Thoracic aorta (tissue), 2 donors: ENCODE measurements around the gene GOLIM4. TPM values are rescaled to one million over a fixed set of nuclear protein-coding genes. Genes with fewer than 3 reads are reported as not detected.

Experiments
- ATAC-seq: fragments of 150-250 bp; one replicate; pipeline ENCODE4 v1.8.0; 2017; ENCODE audit warnings: low read depth; ENCODE audit not compliant: insufficient number of reproducible peaks, low FRiP score
- DNase-seq: peaks from one replicate; pipeline ENCODE4 v3.0.0-alpha.2; 2020; ENCODE audit warnings: low spot score
- H3K27ac ChIP-seq, 2 donors: fragments of 200-600 bp; sonication (generic); 1 replicate in 1 of 2; 2 replicates in 1 of 2; pipeline ENCODE4 v1.5.1; 2016; ENCODE audit warnings: mild to moderate bottlenecking in 2 of 2, moderate library complexity in 2 of 2
- H3K27me3 ChIP-seq: fragments of 200-600 bp; sonication (generic); replicated peaks from 2 replicates; pipeline ENCODE4 v1.6.0; 2016; ENCODE audit warnings: mild to moderate bottlenecking; ENCODE audit not compliant: insufficient read depth
- H3K36me3 ChIP-seq: fragments of 200-600 bp; sonication (generic); one replicate; pipeline ENCODE4 v1.5.1; 2016
- H3K4me1 ChIP-seq, 2 donors: fragments of 200-600 bp; sonication (generic); 1 replicate in 1 of 2; 2 replicates in 1 of 2; pipeline versions ENCODE4 v1.5.1 to v1.6.0; 2016; ENCODE audit warnings: low read depth in 2 of 2, mild to moderate bottlenecking in 1 of 2; ENCODE audit not compliant: control insufficient read depth in 1 of 2
- H3K4me3 ChIP-seq: fragments of 200-600 bp; sonication (generic); 2 replicates; pipeline ENCODE4 v1.5.1; 2016; ENCODE audit warnings: mild to moderate bottlenecking
- H3K9me3 ChIP-seq: fragments of 200-600 bp; sonication (generic); 2 replicates; pipeline ENCODE4 v1.5.1; 2016
- total RNA-seq, 2 donors: library from RNA; depleted of rRNA; stranded (reverse); fragments of >200 nt; gene quantifications; one replicate each; pipeline versions ENCODE4 v1.1.0 to v1.2.3, GENCODE V29; 2016
- TF ChIP-seq, protein P1 (sequence below): fragments of 200-600 bp; sonication (generic); IDR thresholded peaks from one replicate; pipeline ENCODE4 v1.5.1; 2019; ENCODE audit warnings: antibody characterized with exemption

The GOLIM4 gene
- total RNA-seq, 2 donors from 2014 or later: 43.1 to 49.5 TPM

DNA sequence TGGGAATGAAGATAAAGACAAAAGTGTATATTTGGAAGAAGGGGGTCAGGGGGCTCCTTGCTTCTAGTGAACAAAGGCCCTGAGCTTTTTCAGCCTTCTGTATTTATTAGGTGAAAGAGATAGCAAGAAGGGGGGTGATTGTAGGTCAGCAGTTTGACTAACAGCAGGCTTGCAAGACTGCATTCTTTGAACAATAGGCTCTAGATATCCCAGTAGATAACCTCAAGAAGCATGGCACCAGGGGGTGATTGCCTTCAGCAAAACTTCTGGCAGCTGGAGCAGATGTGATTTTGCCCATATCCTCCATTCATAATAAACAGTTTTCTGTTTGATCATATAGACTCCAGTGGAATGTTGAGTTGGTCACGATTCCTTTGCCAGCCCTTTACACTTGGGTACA is 31.7 kb upstream of the GOLIM4 start:
- Histone ChIP-seq H3K27me3 (no peaks in the 10 kb centered on the region), H3K36me3 (no peaks in the 10 kb centered on the region), H3K4me1 (peaks cover 7 to 9% of the 10 kb centered on the region in 2 donors), H3K4me3 (no peak overlapping the region), H3K27ac (no peak overlapping the region), H3K9me3 (no peaks in the 10 kb centered on the region)
- ATAC-seq: no peak
- DNase-seq: no peak
- TF ChIP-seq, protein P1, sequence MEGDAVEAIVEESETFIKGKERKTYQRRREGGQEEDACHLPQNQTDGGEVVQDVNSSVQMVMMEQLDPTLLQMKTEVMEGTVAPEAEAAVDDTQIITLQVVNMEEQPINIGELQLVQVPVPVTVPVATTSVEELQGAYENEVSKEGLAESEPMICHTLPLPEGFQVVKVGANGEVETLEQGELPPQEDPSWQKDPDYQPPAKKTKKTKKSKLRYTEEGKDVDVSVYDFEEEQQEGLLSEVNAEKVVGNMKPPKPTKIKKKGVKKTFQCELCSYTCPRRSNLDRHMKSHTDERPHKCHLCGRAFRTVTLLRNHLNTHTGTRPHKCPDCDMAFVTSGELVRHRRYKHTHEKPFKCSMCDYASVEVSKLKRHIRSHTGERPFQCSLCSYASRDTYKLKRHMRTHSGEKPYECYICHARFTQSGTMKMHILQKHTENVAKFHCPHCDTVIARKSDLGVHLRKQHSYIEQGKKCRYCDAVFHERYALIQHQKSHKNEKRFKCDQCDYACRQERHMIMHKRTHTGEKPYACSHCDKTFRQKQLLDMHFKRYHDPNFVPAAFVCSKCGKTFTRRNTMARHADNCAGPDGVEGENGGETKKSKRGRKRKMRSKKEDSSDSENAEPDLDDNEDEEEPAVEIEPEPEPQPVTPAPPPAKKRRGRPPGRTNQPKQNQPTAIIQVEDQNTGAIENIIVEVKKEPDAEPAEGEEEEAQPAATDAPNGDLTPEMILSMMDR: no peak

DNA sequence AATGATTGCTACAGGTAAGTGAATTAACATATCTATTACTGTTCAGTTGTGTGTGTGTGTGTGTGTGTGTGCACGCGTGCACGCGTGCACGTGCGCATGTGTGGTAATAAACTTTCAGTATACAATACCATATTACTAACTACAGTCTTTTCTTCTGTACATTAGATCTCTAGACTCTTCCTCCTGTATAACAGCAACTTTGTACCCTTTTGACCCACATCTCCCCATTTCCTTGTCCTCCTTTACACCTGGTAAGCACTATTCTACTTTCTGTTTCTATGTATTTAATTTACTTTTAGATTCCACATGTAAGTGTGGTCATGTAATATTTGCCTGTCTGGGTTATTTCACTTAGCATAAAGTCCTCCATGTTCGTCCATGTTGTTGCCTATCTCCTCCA is 29.1 kb upstream of the GOLIM4 start:
- Histone ChIP-seq H3K27me3 (no peaks in the 10 kb centered on the region), H3K4me3 (no peak overlapping the region), H3K9me3 (no peaks in the 10 kb centered on the region), H3K27ac (no peak overlapping the region), H3K36me3 (no peaks in the 10 kb centered on the region), H3K4me1 (peaks cover 11 to 14% of the 10 kb centered on the region in 2 donors)
- DNase-seq: no peak
- ATAC-seq: no peak
- TF ChIP-seq, protein P1: no peak

DNA sequence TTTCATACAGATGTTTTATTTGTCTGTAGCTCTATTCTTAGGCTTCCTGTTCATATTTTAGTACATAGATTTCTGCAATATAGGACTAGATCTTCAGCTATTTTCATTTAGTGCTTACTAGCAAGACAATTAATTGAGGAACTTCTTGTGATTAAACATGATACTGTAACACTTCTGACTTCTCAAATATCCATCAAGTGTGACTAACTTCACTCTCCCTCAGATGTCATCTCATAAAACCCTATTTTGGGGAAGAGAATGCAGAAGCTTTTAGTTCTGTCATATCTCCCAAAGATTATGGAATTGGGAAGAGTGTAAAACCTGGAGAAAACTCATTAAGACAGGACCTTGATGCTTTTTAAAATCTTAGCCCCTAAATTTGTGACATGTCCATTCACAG is 28.6 kb upstream of the GOLIM4 start:
- no peaks in the 10 kb centered on the region for H3K36me3 ChIP-seq
- no peaks in the 10 kb centered on the region for H3K27me3 ChIP-seq
- peaks cover 11 to 14% of the 10 kb centered on the region in 2 donors for H3K4me1 ChIP-seq
- H3K27ac ChIP-seq: no peak overlapping the region
- TF ChIP-seq, protein P1: no peak
- no peak overlapping the region for H3K4me3 ChIP-seq
- ATAC-seq (no peak), DNase-seq (no peak)
- H3K9me3 ChIP-seq: no peaks in the 10 kb centered on the region

DNA sequence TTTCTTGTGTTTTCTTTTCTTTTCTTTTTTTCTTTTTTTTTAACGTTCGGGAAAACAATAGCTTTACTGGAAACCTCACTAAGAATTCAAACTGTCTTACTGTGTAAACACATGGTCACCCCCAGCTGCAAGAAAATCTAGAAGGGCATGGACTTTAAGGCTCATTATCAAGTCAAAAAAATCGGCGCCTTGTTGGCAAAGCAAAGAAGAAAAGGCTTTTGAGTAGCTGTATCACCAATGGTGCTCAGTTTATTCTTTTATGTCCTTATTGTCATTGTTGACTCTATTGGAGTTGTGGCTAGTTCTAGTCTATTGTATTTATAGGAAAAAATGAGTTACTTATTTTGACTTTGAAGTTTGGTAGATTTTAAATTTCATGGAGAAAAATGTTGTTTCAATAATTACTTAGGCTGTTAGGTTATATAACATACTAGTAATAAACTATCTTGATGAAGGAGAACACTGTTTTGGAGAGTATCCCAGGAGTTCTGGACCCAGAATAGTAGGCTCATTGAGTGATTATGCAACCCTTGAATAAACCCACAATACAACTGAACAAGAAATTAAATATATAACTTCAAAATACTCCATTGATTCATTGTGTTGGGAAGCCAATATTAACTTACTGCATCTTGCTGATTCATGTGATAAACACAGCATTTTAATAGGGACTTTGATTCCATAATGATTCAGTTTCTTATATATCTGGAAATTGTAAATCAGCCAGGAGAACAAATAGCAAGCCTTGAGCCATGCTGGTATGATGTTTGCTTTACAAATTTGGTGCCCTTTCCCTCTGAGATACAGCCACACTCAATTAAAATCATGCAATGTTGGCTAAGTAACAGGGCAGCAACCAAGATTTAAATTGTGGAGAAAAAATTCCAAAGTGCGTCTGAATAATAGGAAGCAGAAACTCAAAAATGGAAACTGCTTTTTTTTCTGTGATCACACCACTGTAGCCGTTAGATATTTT is 27.8 kb upstream of the GOLIM4 start:
- H3K27me3 ChIP-seq: no peaks in the 10 kb centered on the region
- no peak overlapping the region for H3K27ac ChIP-seq
- peaks cover 11 to 14% of the 10 kb centered on the region in 2 donors for H3K4me1 ChIP-seq
- H3K36me3 ChIP-seq: no peaks in the 10 kb centered on the region
- H3K9me3 ChIP-seq: no peaks in the 10 kb centered on the region
- TF ChIP-seq, protein P1: no peak
- DNase-seq: no peak
- H3K4me3 ChIP-seq: no peak overlapping the region
- ATAC-seq: no peak

DNA sequence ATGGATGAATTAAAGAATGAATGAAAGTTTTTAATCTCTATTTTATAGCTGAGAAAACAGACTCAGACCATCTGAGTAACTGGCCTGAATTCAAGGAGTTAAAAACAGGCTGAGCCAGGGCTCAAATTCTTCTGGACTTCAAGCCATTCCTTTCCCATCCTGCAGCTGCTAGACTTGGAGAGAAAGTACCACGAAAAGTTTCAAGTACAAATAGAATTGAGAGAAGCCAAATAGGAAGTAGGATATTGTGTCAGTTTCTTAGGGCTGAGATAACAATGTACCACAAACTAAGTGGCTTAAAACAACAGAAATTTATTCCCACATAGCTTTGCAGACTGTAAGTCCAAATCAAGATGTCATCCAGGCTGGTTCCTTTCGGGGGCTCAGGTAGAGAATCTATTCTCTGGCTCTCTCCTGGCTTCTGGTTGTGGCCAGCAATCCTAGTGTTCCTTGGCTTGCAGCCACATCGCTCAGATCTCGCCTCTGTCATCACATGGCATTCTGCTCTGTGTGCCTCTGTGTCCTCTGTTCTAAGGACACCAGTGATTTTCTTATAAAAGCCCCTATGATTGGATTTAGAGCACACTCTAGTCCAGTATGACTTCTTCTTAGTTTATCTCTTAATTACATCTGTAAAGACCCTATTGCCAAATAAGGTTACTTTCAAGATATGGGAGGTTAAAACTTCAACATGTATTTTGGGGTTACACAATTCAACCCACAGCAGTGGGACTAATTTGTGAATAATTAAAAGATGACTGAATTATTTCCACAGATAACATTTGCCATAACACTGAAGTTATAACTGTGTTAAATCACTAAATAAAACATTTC is 25.7 kb upstream of the GOLIM4 start:
- no peak for DNase-seq
- peaks cover 11 to 14% of the 10 kb centered on the region in 2 donors for H3K4me1 ChIP-seq
- no peak overlapping the region for H3K27ac ChIP-seq
- no peak overlapping the region for H3K4me3 ChIP-seq
- TF ChIP-seq, protein P1: no peak
- no peaks in the 10 kb centered on the region for H3K9me3 ChIP-seq
- H3K27me3 ChIP-seq: no peaks in the 10 kb centered on the region
- H3K36me3 ChIP-seq: no peaks in the 10 kb centered on the region
- no peak for ATAC-seq
